Measurements from ENCODE around the gene RIMBP3B.
"Not testable (repeated sequence)": the region's sequence is repeated elsewhere in the genome, so short reads cannot be mapped to it uniquely, and the experiment has no call there.

DNA sequence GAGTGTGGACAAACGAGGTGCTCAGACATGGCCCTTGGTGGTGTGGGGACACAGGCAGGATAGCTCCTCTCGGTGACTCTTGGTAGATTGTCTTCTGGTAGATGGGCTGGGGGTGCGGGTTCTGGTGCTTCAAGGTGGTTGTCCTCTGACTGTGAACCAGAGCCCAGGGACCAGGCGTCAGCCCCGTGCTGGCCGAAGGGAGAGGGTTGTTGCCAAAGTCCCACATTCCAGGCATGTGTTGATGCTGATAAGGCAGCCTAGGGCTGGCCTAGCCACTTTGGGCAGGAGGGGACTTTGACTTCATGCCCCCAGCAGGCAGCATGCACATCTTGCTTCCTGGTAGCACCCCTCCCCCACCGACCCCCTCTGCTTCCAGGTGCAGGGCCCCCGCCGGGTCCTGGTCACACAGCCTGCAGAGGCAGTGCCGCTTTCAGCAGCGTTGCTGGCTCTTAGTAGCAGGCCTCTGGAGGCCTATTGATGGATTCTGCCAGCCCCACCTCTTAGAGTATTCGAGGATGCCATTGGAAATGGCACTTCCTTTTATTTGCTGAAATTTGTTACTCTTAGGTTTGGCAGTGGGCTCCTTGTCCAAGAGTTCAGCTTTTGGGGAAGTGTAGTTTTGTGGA, 40.6 kb downstream of the RIMBP3B start:
- not testable (repeated sequence) for TF ChIP-seq ETV5 (CRISPR knock-in tag; IDR thresholded peaks at IDR 0.05; ENCODE audit: low read depth); BRD4 (IDR thresholded peaks at IDR 0.05); ZNF717 (CRISPR knock-in tag; IDR thresholded peaks at IDR 0.05); STAT5B (CRISPR knock-in tag; IDR thresholded peaks at IDR 0.05); POLR2A (conservative IDR thresholded peaks at IDR 0.05); EGR1 (conservative IDR thresholded peaks at IDR 0.05); GABPB1 (CRISPR knock-in tag; IDR thresholded peaks at IDR 0.05); HDAC2 (IDR thresholded peaks at IDR 0.05)
- TF ChIP-seq, protein P1, sequence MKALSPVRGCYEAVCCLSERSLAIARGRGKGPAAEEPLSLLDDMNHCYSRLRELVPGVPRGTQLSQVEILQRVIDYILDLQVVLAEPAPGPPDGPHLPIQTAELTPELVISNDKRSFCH (CRISPR knock-in tag; IDR thresholded peaks at IDR 0.05), result not testable (repeated sequence)
- TF ChIP-seq, protein P1 (tag; IDR thresholded peaks at IDR 0.05), result not testable (repeated sequence)
- TF ChIP-seq, protein P2, sequence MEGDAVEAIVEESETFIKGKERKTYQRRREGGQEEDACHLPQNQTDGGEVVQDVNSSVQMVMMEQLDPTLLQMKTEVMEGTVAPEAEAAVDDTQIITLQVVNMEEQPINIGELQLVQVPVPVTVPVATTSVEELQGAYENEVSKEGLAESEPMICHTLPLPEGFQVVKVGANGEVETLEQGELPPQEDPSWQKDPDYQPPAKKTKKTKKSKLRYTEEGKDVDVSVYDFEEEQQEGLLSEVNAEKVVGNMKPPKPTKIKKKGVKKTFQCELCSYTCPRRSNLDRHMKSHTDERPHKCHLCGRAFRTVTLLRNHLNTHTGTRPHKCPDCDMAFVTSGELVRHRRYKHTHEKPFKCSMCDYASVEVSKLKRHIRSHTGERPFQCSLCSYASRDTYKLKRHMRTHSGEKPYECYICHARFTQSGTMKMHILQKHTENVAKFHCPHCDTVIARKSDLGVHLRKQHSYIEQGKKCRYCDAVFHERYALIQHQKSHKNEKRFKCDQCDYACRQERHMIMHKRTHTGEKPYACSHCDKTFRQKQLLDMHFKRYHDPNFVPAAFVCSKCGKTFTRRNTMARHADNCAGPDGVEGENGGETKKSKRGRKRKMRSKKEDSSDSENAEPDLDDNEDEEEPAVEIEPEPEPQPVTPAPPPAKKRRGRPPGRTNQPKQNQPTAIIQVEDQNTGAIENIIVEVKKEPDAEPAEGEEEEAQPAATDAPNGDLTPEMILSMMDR (IDR thresholded peaks at IDR 0.05 in 2 of 3, conservative IDR thresholded peaks at IDR 0.05 in 1 of 3; ENCODE audit: insufficient read depth in 2 of 3, low read depth in 1 of 3, low read length in 3 of 3), result not testable (repeated sequence)
- TF ChIP-seq, protein P3, sequence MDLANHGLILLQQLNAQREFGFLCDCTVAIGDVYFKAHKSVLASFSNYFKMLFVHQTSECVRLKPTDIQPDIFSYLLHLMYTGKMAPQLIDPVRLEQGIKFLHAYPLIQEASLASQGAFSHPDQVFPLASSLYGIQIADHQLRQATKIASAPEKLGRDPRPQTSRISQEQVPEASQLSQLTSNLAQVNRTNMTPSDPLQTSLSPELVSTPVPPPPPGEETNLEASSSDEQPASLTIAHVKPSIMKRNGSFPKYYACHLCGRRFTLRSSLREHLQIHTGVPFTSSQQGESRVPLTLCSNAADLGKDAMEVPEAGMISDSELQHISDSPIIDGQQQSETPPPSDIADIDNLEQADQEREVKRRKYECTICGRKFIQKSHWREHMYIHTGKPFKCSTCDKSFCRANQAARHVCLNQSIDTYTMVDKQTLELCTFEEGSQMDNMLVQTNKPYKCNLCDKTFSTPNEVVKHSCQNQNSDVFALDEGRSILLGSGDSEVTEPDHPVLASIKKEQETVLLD (IDR thresholded peaks at IDR 0.05), result not testable (repeated sequence)
- TF ChIP-seq, protein P4, sequence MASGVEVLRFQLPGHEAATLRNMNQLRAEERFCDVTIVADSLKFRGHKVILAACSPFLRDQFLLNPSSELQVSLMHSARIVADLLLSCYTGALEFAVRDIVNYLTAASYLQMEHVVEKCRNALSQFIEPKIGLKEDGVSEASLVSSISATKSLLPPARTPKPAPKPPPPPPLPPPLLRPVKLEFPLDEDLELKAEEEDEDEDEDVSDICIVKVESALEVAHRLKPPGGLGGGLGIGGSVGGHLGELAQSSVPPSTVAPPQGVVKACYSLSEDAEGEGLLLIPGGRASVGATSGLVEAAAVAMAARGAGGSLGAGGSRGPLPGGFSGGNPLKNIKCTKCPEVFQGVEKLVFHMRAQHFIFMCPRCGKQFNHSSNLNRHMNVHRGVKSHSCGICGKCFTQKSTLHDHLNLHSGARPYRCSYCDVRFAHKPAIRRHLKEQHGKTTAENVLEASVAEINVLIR (CRISPR knock-in tag; IDR thresholded peaks at IDR 0.05), result not testable (repeated sequence)
- TF ChIP-seq, protein P5, sequence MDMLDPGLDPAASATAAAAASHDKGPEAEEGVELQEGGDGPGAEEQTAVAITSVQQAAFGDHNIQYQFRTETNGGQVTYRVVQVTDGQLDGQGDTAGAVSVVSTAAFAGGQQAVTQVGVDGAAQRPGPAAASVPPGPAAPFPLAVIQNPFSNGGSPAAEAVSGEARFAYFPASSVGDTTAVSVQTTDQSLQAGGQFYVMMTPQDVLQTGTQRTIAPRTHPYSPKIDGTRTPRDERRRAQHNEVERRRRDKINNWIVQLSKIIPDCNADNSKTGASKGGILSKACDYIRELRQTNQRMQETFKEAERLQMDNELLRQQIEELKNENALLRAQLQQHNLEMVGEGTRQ (CRISPR knock-in tag; IDR thresholded peaks at IDR 0.05), result not testable (repeated sequence)
- TF ChIP-seq, protein P6, sequence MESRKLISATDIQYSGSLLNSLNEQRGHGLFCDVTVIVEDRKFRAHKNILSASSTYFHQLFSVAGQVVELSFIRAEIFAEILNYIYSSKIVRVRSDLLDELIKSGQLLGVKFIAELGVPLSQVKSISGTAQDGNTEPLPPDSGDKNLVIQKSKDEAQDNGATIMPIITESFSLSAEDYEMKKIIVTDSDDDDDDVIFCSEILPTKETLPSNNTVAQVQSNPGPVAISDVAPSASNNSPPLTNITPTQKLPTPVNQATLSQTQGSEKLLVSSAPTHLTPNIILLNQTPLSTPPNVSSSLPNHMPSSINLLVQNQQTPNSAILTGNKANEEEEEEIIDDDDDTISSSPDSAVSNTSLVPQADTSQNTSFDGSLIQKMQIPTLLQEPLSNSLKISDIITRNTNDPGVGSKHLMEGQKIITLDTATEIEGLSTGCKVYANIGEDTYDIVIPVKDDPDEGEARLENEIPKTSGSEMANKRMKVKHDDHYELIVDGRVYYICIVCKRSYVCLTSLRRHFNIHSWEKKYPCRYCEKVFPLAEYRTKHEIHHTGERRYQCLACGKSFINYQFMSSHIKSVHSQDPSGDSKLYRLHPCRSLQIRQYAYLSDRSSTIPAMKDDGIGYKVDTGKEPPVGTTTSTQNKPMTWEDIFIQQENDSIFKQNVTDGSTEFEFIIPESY (CRISPR knock-in tag; IDR thresholded peaks at IDR 0.05), result not testable (repeated sequence)

All from K562 (cell line).